Left ventricle myocardium inferior (tissue), 1 donor: ENCODE data around the gene TAL1. TPM values are rescaled to one million over a fixed set of nuclear protein-coding genes. Genes with fewer than 3 reads are reported as not detected.

Source experiments
- DNase-seq: peaks from one replicate; pipeline ENCODE4 v3.0.0-alpha.2; 2020
- H3K27ac ChIP-seq: fragments of 200-600 bp; replicated peaks from 2 replicates; pipeline ENCODE4 v1.8.0; 2021
- H3K27me3 ChIP-seq: fragments of 200-600 bp; 2 replicates; pipeline ENCODE4 v1.8.0; 2021; ENCODE audit warnings: low read depth
- H3K36me3 ChIP-seq: fragments of 200-600 bp; 2 replicates; pipeline ENCODE4 v1.8.0; 2021
- H3K4me1 ChIP-seq: fragments of 200-600 bp; 2 replicates; pipeline ENCODE4 v1.8.0; 2021
- H3K4me3 ChIP-seq: fragments of 200-600 bp; 2 replicates; pipeline ENCODE4 v1.8.0; 2021; ENCODE audit warnings: mild to moderate bottlenecking, moderate library complexity
- H3K9me3 ChIP-seq: fragments of 200-600 bp; replicated peaks from 2 replicates; pipeline ENCODE4 v1.8.0; 2021
- intact Hi-C: fragments of 100-400 bp; cut with micrococcal nuclease; formaldehyde crosslinking; loops from one replicate; pipeline ENCODE4 v1.11.0; 2022
- total RNA-seq: library from RNA; stranded (reverse); fragmentation: NEBNext Ultra II Directional; extraction: Animal tissue kit (Norgen Biotek cat#: 25700); gene quantifications from one replicate; pipeline ENCODE4 v1.2.1, GENCODE V29; 2021
- TF ChIP-seq, protein P1 (sequence below): fragments of 200-600 bp; IDR thresholded peaks from 2 replicates; pipeline ENCODE4 v1.8.0; 2021; ENCODE audit warnings: antibody characterized with exemption, mild to moderate bottlenecking, borderline replicate concordance
- donor health status: DM: no; HTN: yes; CAD: no; lungs with severe emphysema.

TAL1 gene
- total RNA-seq, 1 donor from 2014 or later, result 4.3 TPM

- peaks cover 16% of the 10 kb centered on the region for H3K4me1 ChIP-seq
- peaks cover 39% of the 10 kb centered on the region for H3K27me3 ChIP-seq
- TF ChIP-seq, protein P1, sequence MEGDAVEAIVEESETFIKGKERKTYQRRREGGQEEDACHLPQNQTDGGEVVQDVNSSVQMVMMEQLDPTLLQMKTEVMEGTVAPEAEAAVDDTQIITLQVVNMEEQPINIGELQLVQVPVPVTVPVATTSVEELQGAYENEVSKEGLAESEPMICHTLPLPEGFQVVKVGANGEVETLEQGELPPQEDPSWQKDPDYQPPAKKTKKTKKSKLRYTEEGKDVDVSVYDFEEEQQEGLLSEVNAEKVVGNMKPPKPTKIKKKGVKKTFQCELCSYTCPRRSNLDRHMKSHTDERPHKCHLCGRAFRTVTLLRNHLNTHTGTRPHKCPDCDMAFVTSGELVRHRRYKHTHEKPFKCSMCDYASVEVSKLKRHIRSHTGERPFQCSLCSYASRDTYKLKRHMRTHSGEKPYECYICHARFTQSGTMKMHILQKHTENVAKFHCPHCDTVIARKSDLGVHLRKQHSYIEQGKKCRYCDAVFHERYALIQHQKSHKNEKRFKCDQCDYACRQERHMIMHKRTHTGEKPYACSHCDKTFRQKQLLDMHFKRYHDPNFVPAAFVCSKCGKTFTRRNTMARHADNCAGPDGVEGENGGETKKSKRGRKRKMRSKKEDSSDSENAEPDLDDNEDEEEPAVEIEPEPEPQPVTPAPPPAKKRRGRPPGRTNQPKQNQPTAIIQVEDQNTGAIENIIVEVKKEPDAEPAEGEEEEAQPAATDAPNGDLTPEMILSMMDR, result no peak
- no peaks in the 10 kb centered on the region for H3K9me3 ChIP-seq
- H3K27ac ChIP-seq, result no peak overlapping the region
- no peak for DNase-seq
- intact Hi-C loops, result loop anchor here (5.0 to 10.0 kb wide), 2 partner anchors 82 to 545 kb away; no protein-coding TSS in a partner anchor
- peak overlapping the region; percentile 60 for H3K4me3 ChIP-seq
- H3K36me3 ChIP-seq, result no peaks in the 10 kb centered on the region
These were observed 51.9 kb downstream of the TAL1 start for GRCh38 chr1:47179988-47180563.

- peak overlapping the region; percentile 60 for H3K4me3 ChIP-seq
- intact Hi-C loops, result loop anchor here (5.0 to 10.0 kb wide), 2 partner anchors 83 to 545 kb away; no protein-coding TSS in a partner anchor
- H3K27me3 ChIP-seq, result peaks cover 44% of the 10 kb centered on the region
- TF ChIP-seq, protein P1, result peak; percentile 92
- no peaks in the 10 kb centered on the region for H3K36me3 ChIP-seq
- H3K27ac ChIP-seq, result no peak overlapping the region
- peaks cover 16% of the 10 kb centered on the region for H3K4me1 ChIP-seq
- DNase-seq, result peak; percentile 87
- H3K9me3 ChIP-seq, result no peaks in the 10 kb centered on the region
These were observed 52.7 kb downstream of the TAL1 start for GRCh38 chr1:47179017-47179987.

GRCh38 chr1:47178654-47179016, 53.4 kb downstream of the TAL1 start:
- Histone ChIP-seq H3K27ac (no peak overlapping the region), H3K36me3 (no peaks in the 10 kb centered on the region), H3K4me1 (peaks cover 16% of the 10 kb centered on the region), H3K9me3 (no peaks in the 10 kb centered on the region), H3K27me3 (peaks cover 46% of the 10 kb centered on the region), H3K4me3 (peak overlapping the region; percentile 60)
- intact Hi-C loops, result loop anchor here (5.0 to 10.0 kb wide), 2 partner anchors 84 to 546 kb away; no protein-coding TSS in a partner anchor
- TF ChIP-seq, protein P1, result no peak
- DNase-seq, result no peak

- H3K27me3 ChIP-seq, result peaks cover 46% of the 10 kb centered on the region
These were observed 54.0 kb downstream of the TAL1 start for GRCh38 chr1:47178020-47178419.

More at GRCh38 chr1:47178020-47178419, 54.0 kb downstream of the TAL1 start:
- no peak overlapping the region for H3K4me3 ChIP-seq
- peaks cover 16% of the 10 kb centered on the region for H3K4me1 ChIP-seq
- TF ChIP-seq, protein P1, result no peak
- no peak for DNase-seq
- intact Hi-C loops, result loop anchor here (5.0 to 10.0 kb wide), 2 partner anchors 84 to 547 kb away; no protein-coding TSS in a partner anchor
- peaks cover 2% of the 10 kb centered on the region for H3K9me3 ChIP-seq
- no peaks in the 10 kb centered on the region for H3K36me3 ChIP-seq
- H3K27ac ChIP-seq, result no peak overlapping the region
